Activated CD8-positive, alpha-beta memory T cell treated with anti-CD3 and anti-CD28 coated beads for 1 hour (primary cell): ENCODE data around the gene MGST2.
"Not testable (repeated sequence)": the region's sequence is repeated elsewhere in the genome, so short reads cannot be mapped to it uniquely, and the experiment has no call there.

ENCODE experiments used
- DNase-seq, 2 donors: peaks; one replicate each; pipeline ENCODE4 v3.0.0-alpha.2; 2020; ENCODE audit warnings: low read depth in 1 of 2; ENCODE audit errors: extremely low read depth in 1 of 2

The MGST2 gene

DNA sequence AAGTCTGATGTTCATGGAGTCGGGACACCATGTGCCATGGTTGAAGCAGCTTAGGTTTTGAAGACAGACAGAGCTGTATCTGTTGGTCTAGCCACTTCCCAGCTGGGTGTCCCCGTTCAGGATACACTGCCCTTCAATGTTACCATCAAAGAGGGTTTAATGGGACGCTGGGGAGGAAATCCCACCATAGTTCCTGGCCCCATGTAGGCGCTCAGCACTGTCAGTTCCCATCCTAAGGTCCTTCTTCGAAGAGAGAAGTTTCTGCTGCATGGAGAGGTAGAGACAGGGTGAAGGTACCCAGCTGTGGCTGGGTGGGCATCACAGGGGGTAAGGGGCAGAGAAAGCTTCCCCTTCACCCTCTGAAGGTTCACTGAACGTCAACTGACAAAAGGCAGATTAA, 3.7 kb downstream of the MGST2 start:
- no peak for DNase-seq

DNA sequence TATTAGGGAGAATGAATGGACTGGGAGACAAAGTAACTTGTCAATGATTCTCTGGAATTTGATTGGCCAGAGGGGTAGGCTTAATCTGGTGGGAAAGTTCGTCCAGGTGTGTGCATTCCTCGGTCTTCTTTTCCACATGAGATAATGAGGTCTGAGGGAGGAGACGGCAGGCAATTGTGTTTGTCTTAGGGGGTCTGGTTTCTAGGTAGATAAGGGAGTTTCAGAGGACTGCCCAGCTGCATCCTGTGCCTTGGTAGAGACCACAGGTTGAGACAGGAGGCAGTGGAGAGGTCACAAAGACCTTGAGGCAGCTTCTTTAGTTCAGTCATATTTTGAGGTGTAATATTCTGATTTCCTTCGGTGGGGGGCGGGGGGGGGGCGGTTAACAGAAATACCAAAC, 4.3 kb downstream of the MGST2 start:
- no peak for DNase-seq

DNA sequence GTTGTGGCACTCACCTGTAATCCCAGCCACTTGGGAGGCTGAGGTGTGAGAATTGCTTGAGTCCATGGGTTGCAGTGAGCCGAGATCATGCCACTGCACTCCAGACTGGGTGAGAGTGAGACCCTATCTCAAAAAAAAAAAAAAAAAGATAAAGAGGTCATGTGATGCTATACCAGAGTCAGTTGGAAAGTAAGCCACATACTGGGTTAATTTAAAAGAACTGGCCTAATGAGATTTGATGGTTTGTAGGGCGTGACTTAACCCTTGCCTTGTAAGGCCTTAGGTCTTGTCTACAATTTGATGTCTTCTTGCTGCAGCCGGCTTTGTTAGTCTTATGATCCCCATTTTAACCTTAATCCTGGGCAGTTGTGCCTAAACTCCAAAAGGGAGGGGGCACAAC, 5.2 kb downstream of the MGST2 start:
- DNase-seq, result no peak

DNA sequence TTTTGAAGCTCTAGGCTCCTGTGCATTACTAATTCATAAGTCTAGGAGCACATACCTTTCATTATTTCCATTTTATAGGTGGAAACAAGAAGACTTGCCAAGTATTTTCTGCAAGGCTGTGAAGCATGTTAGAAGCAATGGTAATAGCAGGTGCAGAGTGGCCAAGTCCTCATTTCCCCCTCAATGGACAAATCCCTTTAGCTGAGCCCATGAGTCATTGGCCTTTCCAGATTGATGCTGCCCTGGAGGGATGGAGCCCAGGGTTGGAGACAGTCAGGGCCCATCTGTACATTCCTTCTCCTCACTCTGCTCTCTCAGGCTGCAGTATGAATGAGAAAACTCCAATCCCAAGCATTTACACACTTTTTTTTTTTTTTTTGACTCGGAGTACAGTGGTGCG, 6.6 kb downstream of the MGST2 start:
- no peak for DNase-seq

DNA sequence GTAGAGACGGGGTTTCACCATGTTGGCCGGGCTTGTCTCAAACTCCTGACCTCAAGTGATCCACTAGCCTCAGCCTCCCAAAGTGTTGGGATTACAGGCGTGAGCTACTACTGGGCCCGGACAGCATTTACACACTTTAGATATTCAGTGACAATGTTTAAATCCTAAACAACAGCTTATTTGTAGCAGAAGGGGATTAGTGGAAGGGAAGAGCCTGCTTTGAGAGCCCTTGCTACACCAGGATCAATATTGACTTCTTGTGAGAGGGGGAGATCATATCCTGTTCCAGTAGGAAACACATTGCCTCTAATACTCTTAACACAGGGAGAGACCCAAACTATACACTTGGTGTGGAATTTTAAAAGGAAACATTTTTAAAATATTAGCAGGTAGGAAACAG, 7.1 kb downstream of the MGST2 start:
- no peak for DNase-seq

DNA sequence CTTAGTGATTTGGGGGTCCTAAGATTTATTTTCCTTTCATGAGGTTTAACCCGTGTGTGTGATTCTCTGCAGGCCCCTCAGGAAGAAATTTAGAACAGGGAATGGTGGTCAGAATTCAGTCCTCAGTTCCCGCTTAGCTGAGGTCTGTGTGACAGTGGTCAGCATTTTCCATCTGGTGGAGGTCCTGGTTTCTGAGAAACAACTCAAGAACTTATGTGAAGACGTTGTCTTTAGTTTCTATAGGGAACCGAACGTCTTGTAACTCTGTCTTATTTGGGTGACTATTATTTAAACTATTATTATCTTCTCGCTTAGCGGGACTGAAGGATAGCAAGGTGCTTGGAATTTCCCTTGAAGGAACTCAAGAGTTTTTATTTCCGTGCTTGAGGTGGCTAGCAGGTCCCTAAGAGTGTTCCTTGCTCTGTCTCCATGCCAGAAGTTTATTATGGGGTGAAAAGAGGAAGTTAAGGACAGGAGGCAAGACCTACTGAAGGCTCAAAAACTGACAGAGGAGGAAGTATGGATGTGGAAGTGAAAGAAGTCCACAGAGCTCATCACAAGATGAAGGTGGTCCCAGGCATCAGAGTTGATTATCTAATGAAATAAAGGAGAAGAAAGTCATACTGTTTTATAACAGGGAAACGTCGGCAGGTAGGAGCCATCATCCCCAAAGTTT, 9.4 kb downstream of the MGST2 start:
- no peak for DNase-seq

DNA sequence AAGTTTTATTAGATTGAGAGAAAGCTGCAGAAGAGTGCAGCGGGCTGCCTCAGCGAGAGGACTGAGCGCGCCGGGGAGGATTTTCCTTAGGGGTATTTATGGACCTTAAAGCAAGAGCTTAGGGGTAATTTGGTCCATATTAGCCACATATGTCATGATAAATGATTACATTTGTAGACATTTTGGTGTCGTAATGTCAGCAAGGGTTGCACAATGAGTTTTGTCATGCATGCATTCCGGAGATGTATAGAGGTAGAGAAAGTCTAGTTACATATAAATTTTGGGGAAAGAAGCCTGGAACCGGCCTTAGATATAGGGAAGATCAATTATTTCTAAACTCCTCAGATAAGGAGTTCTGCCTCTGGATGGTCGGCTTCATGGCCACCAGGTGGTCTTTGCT, 10.0 kb downstream of the MGST2 start:
- DNase-seq, result no peak

DNA sequence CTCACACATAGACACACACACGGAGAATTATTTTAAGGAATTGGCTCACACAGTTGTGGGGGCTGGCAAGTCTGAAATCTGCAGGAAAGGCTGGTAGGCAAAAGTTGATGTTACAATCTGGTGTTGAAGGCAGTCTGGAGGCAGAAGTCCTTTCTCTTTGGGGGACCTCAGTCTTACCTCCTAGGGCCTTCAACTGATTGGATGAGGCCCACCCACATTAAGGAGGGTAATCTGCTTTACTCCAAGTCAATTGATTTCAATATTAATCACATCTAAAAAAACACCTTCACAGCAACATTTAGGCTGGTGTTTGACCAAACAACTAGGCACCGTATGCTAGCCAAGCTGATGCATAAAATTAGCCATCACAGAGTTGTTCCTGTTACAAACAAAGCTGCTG, 10.7 kb downstream of the MGST2 start:
- no peak for DNase-seq

DNA sequence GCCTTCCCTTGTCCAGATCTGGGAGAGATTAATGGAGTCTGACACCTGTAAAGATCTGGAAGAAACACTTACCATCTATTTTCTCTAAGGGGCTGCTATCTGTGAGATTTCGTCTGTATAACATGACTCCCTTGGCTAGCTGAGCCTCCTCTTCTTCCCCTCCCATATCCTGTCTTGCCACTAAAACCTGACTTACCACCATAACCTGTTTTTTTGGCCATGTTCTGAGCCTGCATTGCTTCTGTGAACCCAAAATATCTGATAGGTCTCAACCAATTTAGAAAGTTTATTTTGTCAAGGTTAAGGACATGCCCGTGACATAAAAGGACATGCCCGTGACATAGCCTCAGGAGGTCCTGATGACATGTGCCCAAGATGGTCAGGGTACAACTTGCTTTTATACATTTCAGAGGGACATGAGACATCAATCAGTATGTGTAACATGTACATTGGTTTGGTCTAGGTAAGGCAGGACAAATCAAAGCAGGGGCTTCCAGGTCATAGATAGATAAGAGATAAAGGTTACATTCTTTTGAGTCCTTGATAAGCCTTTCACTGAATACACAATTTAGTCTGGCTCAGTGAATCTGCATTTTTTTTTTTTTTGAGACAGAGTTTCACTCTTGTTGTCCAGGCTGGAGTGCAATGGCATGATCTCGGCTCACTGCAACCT, 11.4 kb downstream of the MGST2 start:
- DNase-seq, result no peak

DNA sequence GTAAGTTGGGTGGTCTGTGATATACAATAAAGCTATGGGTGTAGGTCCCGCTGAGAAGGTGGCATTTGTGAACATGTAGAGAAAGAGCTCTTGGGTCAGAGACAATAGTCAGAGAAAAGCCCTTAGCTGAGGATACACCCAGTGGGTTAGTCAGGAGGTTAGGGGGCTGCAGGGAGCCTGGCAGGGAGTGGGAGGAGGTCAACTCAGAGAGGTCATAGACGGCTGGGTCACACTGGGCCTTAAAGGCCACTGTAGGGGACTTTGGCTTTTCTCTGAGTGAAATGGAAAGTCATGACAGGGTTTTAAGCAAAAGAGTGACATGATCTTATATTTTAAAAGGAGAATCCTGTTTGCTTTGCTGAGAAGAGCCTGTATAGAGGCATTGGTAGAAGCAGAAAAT, 16.7 kb downstream of the MGST2 start:
- no peak for DNase-seq

DNA sequence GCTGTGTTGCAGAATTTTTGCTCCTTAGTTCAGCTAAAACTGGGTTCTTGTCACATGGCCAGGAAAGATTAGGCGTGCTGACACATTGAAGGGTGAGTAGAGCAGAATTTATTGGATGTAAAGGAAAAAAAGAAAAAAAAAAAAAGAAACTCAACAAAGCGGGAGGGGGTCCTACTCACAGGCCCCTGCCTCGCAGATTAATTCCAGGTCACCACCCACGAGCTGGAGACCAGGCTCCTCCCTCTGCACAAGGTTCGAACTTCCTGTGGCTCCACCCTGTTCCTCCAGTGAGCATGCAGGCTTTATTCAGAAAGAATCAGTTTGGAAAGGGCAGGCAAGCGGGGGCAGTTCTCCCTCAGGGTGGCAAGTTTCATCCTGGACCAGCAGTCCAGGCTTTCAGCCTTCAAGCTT, 17.1 kb downstream of the MGST2 start:
- no peak for DNase-seq

DNA sequence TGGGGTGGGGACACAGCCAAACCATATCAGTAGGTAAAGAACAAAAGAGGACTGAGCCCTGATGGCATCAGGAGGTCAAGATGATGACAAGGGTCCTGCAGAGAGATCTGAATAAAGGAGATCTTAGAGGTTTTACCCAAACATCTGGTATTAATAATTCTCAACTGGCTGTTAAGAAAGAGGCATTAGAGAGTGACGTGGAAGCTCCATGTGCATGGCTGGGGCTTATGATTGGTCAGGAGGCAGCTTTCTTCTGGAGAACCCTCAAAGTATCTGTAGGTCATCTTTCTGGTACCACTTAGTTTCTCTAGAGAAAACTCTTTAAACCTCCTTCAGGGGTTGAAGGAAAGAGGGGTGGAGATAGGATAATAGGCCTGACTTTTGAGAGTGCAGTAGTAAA, 18.7 kb downstream of the MGST2 start:
- no peak for DNase-seq

DNA sequence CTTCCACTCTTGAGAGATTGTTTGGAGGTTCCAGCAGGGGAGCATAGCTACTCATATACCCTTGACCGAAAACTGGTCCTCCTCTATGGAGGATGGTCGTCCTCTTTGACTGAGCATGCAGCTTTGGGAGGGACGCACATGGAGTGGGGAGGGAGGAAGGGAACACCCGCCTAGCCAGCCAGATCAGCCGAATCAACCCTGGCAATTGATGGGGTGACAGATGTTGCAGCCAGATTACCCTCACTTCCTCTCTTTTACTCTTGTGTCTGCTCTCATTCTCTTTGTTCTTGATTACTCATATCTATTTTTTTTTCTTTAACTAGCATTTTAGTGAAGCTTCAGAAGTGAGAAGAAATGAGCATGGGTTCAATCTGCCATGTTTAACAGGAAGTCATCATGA, 19.6 kb downstream of the MGST2 start:
- DNase-seq, result no peak

DNA sequence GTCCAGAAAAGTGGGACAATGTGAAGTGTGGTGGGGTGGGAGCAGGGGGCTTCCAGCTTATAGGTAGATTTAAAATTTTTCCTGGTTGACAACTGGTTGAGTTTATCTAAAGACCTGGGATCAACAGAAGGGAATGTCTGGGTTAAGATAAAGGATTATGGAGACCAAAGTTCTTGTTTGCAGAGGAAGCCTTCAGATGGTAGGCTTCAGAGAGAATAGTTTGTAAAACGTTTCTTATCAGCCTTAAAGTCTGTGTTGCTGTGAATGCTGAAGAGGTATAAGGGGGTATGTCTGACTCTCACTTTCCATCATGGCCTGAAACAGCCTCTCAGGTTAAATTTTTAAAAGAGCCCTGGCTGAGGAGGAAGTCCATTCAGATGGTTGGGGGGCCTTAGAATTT, 20.5 kb downstream of the MGST2 start:
- no peak for DNase-seq

DNA sequence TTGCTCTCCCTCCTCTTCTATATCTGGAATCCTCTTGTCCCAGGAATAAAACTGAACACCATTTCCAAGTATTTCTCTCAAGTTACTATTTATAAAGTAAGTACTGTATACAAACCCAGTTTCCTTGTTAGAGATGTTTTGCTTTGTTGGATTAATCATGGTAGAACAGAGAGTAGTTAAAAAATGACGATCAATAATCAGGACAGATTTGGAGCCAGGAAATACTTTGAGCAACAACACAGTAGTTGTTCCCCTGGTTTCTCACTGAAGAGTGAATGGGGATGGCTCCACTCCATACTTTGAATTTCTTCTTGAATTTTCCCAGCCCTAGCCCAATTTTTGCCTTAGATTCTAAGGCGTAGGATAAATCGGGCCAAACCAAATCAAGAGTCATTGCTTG, 21.4 kb downstream of the MGST2 start:
- no peak for DNase-seq

DNA sequence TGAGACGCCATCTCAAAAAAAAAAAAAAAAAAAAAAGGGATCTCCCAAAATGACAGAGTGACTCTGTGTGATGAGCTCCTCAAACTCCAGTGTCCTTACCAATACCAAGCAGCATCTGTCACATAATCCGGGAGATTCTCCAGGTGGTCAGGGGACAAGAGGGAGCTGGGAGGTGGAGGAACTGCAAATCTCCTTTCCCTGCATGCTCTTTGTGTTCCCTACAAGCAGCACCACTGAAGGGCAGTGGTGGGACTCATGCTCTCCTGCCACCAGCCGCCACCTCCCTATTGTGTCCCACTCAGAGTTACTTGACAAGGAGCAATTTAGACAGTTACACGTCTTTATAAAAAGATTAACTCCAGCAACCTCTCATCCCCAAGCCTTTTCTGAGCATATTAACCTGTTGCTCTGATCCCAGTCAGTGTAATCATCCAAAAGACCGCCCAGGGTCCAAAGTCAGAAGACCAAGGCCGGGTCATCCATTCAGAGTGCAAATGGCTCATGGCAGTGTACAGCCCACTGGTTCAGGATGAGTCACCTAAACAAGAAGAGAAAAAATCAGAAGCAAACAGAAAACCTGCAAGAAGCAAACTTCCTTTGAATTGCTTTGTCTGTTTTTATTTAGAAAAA, 23.6 kb downstream of the MGST2 start:
- DNase-seq, result no peak

DNA sequence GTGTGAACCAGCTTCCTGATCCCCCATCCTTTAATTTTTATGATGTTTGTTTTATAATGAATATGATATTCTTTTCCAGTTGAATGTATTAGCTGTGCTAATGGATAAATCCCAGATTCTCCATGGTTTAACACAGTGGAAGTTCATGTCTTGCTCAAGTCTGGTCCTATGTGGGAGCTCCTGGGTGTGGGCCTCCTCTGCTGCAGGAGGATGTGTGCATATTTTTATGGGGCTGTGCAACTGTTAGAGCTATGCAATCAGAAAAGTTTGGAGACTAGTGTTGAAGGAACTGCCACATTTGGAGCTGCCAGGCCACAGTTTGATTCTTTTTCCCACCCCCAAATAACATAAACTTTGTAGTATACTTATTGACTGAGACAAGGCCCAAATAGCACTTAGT, 24.8 kb downstream of the MGST2 start:
- DNase-seq, result no peak

DNA sequence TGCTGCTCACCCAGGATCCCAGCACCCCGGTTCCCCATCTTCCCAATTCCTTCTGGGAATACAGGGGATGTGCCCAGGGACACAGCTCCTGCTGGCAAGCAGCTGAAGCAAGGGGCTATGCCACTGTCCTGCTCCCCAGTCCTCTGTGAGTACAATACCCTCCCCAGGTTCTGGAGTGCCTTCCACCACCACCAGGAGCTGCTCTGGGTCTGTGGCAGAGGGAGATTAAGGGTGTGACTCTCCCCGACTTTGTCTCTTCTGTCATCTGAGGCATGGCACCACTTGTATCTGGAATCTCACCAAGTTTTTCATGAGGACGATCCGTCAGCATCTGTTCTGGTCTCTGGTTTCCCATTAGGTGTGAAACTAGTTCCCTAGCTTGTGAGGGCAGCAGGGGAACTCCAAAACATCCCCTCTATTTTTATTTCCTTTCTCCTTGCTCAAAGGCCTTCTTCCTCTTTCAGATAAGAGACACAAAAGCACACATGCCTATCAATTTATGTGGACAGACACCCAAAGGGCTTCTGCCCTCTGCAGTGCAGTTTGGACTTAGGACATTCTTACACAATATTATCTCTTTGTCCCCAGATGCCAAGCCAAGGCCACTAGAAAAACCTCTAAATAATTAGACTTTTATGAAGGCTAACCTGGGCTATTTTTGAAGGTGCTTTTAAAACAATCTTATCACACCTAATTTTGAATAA, 26.8 kb downstream of the MGST2 start:
- no peak for DNase-seq

DNA sequence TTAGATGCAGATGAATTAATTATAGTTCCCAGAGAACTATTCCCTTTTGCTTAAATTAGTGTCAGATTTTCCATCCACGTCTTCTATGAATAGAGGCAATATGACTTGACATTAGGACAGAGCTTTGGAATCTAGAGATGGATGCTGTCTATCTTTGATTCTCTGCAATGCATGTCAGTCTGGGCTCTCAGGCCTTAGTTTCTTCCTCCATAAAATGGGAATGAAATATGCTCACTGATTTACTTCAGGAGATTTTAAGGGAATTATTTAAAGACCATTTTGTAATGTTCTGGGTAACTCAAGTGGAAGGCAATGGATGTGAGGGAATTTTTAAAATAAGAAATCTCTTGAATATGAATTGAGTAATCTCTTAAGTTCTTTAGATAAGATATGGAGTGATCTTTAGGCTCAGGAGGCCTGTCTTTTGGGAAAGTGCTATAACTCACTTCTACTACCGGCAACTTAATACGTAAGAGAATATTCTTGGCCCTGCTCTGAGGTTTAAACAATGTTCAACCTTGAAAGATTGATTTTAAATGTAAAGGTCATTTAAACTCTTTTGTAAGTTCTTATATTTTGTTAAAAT, 29.0 kb downstream of the MGST2 start:
- DNase-seq, result no peak

DNA sequence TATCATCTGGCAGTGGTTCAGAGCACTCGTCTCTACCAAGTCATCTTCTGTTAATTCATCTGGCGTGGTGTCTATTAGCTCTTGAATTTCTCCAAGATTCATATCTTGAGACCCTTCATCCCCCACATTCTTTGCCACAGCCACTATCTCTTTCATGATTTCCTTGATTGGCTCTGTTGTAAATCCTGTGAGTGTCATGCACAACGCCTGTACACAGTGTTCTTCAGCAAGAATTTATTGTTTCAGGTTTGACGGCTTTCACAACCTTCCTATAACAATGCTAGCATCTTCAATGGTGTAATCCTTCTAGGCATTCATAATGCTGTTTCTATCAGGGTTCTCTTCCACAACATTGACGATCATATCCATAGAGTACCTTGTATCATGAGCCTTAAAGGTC, 30.9 kb downstream of the MGST2 start:
- DNase-seq, result no peak

DNA sequence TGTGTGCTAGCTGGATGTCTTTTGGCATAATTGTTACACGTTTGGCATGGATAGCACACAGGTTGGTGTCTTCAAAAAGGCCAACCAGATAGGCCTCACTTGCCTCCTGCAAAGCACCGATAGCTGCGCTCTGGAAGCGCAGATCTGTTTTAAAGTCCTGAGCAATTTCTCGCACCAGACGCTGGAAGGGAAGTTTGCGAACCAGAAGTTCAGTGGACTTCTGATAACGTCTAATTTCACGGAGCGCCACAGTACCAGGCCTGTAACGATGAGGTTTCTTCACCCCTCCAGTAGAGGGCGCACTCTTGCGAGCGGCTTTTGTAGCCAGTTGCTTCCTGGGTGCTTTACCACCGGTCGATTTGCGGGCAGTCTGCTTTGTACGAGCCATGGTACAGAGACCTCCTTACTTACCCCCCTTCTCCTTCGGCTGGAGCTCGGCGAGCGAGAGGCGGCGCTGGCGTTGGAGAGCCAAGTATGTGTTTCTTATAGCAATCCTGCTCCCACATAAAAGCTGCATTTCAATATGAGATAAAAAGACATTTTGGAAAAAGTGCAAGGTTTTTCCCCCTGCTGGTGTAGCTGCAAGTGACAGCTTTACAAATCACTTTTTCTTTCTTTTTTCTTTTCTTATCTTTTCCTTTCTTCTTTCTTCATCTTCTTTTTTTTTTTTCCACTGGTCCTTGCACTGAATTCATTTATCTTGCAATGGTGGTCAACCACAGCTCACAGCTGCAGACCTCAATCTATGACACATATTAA, 32.7 kb downstream of the MGST2 start:
- not testable (repeated sequence) for DNase-seq
